RCC 7860 (cell line): ENCODE data around the gene RASAL1.

Experiments
- DNase-seq: peaks from one replicate; pipeline ENCODE4 v3.0.0-alpha.2; 2015; ENCODE audit warnings: low spot score
- FAIRE-seq: peaks from 2 replicates; lab custom pipeline; 2012; peaks lifted over from hg19 to GRCh38; lab: Jason Lieb, UNC

The RASAL1 gene, protein sequence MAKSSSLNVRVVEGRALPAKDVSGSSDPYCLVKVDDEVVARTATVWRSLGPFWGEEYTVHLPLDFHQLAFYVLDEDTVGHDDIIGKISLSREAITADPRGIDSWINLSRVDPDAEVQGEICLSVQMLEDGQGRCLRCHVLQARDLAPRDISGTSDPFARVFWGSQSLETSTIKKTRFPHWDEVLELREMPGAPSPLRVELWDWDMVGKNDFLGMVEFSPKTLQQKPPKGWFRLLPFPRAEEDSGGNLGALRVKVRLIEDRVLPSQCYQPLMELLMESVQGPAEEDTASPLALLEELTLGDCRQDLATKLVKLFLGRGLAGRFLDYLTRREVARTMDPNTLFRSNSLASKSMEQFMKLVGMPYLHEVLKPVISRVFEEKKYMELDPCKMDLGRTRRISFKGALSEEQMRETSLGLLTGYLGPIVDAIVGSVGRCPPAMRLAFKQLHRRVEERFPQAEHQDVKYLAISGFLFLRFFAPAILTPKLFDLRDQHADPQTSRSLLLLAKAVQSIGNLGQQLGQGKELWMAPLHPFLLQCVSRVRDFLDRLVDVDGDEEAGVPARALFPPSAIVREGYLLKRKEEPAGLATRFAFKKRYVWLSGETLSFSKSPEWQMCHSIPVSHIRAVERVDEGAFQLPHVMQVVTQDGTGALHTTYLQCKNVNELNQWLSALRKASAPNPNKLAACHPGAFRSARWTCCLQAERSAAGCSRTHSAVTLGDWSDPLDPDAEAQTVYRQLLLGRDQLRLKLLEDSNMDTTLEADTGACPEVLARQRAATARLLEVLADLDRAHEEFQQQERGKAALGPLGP

DNA sequence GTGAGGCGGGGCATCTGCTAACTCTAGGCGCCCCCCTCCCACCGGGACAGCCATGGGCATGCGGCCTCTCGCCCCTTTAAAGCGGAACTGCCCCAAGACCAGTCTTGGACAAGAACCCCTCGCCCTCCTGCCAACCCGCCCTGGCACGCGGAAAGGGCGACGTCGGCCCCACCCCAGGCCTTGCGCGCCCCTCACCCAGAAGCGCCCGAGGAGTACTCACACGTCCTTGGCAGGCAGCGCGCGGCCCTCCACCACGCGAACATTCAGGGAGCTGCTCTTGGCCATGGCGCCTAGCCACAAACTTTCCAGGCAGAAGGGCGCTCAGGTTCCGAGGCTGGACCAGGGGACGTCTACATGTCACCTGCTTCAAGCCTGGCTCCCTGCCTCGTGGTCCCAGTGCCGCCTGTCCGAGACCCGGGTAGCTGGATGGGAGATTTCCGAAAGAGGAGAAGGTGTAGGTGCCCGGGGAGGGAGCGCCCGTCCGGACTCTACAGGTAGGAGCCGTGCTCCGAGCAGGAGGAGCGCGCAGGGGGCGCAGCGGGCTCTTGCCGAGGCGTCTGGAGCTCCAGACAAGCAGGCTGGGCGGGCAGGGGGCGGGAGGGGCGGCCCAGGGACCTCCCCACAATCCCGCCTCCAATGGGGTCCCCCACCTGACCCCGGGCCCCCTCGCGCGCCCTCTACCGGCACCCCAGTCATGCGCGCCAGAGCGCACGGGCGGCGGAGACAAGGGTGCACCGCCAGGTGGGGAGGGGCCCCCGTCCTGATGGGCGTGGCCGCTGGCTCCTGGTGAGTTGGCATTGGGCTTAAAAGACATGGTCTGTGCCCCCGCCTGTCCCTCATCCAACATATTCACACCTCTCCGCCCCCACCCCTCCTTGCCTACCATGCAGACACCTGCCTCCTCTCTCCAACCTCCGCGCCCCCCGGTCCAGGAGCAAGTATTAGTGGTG lies at the start of gene RASAL1:
RASAL1 (minus strand) TSS at position 584 of the 950 bp plus-strand sequence; CDS start at position 285, 299 bp downstream.
- FAIRE-seq (no peak), DNase-seq (no peak)

DNA sequence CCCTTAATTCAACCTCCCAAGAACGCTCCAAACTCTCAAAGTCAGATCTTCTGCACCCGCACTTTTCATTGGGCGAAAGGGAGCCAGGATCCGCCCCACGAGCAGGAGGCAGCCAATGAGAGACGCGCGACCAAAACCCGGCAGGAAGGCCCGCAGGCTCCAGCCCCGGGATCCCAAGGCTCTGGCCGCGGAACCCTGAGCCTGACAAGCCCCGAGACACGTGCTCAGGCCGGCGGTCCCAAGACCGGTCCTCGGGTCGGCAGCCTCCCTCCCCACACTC lies 49.3 kb upstream of the RASAL1 start:
- FAIRE-seq (no peak), DNase-seq (peak; percentile 76)

DNA sequence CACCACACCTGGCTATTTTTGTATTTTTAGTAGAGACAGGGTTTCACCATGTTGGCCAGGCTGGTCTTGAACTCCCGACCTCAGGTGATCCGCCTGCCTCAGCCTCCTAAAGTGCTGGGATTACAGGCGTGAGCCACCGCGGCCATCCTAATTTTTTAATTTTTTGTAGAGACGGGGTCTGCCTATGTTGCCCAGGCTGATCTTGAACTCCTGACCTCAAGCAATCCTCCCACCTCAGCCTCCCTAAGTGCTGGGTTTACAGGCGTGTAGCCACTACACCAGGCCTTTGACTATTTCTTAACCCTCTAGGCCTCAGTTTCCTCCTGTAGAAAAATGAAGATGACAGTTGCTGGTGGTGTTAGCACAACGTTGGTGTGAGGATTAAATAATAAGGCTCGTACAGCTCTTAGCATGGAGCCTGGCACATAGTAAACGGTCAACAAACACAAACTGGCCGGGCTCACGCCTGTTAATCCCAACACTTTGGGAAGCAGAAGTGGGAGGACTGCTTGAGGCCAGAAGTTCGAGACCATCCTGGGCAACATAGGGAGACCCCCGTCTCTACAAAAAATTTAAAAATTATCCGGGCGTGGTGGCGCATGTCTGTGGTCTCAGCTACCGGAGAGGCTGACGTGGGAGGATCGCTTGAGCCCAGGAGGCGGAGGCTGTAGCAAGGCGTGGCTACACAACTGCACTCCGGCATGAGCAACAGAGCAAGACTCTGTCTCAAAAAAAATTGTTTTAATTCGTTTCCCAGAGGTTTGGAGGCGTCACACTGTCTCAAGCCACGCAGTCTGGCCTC lies 48.7 kb upstream of the RASAL1 start:
- FAIRE-seq: no peak

DNA sequence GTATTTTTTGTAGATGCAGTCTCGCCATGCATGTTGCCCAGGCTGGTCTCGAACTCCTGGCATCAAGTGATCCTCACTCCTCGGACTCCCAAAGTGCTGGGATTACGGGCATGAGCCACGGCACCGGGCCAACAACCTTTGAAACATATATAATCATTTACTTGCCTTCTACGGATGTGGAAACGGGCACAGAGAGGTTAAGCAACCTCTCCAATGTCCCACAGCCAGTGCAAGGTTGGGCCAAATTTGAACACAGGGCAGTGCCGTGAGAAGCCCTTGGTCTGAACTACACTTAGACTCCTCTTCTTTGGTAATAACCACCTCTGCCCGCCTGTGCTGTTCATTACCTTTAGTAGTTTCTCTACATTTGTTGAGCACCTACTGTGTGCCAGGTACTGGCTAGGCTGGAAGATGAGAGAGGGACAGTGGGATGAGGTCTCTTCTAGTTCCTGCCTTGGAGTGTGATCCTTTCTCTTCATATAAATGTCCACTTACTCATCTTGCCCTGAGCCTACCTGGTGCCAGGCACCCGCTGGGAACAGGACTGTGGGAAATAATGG lies 47.5 kb upstream of the RASAL1 start:
- FAIRE-seq (no peak), DNase-seq (no peak)

More for the DNA sequence above, 48.7 kb upstream of the RASAL1 start:
- no peak for DNase-seq

DNA sequence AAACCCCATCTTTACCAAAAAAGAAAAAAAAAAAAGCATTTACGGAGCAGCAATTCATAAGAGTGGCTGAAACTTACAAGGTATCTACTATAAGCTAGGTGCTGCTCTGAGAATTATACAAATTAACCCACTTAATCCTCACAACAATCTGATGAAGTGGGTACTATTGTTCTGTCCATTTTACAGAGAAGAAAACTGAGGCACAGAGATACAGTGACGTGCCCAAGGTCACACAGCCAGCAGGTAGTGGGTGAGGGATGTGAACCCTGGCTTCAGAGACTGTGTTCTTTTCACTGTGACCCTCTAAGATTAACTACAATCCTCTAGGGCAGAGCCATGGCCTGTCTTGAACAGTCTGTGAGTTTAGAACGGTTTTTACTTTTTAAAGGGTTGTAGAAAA lies 46.4 kb upstream of the RASAL1 start:
- no peak for DNase-seq
- FAIRE-seq: no peak

DNA sequence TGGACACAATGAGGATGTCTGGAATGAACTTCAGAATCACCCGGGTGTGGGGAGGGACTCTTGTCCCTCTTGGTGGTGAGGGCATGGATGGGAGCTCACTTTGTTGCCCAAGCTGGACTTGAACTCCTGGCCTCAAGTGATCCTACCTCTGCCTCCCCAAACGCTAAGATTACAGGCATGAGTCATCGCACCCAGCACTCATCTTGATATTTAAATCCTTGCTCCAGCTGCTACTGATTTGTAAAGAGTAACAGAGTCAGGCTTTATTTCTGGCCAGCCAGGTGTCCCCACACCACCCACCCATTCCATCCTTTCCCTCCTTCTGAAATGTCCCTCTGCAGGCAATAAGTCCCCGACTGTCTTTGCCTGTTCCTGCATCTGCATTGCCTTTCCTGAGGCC lies 44.8 kb upstream of the RASAL1 start:
- no peak for DNase-seq
- FAIRE-seq: no peak

DNA sequence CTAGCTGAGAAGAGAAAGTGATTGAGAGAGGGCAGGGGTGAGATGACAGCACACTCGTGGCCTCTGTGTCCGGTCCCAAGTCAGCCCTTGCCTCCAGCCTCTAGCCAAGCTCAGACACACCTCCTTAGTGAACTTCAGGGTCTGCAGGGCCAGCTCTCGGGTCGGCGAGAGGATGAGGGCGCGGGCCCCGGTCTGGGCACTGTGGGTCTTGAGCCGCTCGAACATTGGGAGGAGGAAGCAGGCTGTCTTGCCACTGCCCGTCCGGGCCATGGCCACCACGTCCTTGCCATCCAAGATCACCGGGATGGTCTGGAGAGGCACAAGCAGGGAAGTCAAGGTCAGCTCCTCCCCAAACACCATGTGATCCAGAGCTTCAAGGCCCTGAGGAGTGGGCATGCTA lies 43.5 kb upstream of the RASAL1 start:
- DNase-seq (no peak), FAIRE-seq (no peak)

DNA sequence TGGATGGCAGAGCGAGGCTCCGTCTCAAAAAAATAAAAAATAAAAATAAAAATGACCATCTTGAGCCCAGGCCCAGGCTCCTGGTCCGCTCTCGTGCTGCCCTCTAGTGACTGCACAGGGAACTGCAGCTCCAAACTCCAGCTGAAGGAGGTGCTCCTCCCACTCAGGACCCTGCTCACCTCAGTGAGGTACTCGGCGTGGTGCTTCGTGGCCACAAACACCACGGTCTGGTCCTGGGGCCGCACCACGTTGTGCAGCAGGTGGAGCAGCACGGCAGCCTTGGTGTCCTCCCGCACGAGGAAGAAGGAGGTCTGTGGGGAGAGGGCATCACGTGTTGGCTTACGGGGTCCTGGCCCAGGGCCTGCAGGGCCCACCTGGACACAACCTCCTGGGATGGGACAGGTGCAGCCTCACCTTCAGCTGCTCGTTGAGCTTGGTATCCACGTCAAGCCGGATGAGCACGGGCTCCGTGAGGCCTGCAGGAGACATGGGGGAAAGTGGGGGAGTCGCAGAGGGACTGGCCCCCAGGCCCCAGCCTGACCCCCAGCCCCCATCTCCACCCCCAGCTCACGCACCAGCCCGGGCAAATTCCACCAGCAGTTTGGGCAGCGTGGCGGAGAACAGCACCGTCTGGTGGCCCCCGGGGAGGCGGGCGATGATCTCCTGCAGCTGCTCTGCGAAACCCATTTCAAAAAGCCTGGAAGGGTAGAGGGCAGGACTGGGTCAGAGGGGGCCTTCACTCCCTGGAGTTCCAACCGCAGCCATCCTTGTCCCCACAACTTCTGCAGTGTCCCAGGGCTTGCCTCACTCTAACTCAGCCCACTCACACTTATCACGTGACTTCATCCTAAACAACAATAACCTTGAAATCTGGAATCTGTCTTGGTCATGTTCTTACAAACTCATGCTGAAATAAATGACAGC lies 39.2 kb upstream of the RASAL1 start:
- no peak for FAIRE-seq
- DNase-seq: peak; percentile 27

DNA sequence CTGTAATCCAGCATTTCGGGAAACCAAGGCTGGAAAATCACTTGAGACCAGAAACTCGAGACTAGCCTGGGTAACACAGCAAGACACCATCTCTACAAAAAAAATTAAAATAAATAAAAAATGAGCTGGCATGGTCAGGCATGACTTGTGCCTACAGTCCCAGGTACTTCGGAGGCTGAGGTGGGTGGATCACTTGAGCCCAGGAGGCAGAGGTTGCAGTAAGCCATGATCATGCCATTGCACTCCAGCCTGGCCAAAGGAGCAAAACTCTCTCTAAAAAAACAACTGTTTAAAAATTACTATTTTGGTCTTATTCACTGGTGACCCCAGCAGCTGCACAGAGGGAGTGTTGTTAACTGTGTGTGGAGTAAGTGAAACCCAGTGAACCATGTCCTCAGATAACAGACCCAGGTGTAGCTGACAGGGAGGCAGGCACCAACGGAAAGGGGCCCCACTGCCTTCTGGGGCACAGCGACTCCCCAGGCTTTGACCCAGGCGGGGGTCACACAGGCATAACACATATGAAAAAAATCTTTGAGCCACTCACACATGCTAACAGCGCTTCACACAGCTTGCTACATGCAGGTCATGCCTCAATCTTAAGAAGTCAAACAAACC lies 37.6 kb upstream of the RASAL1 start:
- no peak for FAIRE-seq
- DNase-seq: no peak

DNA sequence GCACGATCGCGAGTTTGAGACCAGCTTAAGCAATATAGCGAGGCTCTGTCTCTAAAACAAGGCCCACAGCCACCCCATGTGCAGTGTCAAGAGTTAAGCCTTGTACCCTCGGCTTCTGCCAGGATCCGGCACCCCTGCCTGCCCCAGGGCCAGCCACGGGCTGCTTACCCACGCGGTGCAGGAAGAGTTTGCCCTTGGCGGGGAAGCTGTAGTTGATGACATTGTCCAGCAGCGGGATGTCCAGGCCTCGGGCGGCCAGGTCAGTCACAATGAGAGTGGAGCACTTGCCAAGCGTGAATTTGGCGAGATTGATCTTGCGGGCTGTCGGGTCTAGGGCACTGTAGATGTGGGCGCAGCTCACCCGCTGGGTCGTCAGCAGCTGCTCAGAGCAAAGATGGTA lies 36.6 kb upstream of the RASAL1 start:
- FAIRE-seq (no peak), DNase-seq (no peak)

DNA sequence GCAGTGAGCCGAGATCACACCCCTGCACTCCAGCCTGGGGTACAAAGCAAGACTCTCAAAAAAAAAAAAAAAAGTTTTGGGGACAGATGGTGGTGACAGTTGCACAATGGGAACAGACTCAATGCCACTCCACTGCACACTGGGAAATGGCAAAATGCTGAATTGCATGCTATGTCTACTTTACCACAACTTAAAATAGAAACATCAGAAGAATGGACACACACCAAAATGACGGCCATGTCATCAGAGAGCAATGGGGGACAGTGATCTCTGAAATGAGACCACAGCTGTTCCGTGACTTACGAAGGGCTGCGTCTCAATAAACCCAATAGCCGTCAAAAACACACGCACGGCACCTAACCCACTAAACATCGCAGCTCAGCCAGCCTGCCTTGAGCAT lies 36.0 kb upstream of the RASAL1 start:
- DNase-seq (no peak), FAIRE-seq (no peak)

DNA sequence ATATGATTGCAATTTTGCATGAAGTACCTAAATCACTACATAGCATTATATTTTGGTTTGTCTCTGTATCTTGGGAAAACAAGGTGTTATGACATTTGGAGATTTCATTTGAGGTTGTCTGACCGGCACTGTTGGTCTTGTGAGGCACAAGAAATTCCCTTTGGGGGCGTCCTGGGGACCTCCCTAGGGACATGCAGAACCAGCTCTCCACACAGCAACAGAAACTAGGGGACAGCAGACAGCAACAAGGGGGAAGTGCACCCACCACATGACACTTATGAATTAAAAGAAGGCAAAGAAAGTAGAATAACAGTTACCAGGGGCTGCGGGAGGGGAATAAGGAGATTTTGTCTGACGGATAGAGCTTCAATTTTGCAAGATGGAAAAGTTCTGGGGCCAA lies 35.4 kb upstream of the RASAL1 start:
- no peak for DNase-seq

DNA sequence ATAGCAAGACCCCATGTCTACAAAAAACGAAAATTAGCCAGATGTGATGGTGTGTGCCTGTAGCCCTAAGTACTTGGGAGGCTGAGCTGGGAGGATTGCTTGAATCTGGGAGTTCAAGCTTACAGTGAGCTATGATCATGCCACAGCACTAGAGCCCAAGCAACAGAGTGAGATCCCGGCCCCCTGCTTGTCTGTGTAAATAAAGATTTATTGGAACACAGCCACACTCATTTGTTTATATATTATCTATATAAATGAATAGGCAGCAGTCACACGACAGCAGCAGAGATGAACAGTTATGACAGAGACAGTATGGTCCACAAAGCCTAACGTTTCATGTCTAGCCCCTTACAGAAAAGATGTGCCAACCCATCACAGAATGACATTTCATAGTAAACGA lies 34.9 kb upstream of the RASAL1 start:
- FAIRE-seq: no peak
- DNase-seq: no peak

More for the DNA sequence above, 35.4 kb upstream of the RASAL1 start:
- no peak for FAIRE-seq

DNA sequence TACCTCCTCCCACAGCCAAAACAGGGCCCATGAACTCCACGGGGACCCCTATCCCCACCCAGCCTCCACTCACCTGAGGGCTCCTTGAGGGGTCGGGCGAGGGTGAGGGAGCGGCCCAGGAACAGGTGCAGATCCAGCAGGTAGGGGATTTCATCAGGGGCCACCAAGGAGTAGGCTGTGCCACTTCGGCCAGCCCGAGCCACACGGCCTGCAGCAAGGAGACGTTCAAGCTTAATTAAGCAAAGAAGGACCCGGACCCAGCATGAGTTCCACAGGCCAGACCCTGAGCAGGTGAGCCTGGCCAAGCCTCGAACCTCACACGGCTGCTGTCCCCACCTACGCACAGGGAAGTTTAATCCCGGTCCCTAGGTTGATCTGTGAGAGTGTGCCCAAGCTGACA lies 34.1 kb upstream of the RASAL1 start:
- no peak for DNase-seq
- FAIRE-seq: no peak

DNA sequence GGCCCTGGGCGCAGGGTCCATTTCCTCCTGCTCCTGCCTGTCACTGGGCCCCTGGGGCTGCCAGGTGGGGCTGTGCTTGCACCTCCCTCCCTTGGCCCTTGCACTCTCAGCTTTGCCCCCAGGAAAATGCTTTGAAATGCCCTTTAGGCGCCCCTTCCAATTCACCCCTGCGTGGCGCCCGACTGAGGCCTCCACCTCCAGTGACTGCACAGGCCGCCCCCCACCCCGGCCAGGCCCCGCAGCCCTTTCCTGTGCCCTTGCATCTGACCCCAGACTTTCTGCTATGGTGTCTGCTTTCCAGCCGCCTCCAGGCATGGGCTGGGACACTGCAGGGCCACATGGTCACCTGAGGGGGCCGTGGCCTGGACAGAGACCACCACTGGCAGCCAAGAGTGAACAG lies 32.3 kb upstream of the RASAL1 start:
- no peak for DNase-seq
- no peak for FAIRE-seq

DNA sequence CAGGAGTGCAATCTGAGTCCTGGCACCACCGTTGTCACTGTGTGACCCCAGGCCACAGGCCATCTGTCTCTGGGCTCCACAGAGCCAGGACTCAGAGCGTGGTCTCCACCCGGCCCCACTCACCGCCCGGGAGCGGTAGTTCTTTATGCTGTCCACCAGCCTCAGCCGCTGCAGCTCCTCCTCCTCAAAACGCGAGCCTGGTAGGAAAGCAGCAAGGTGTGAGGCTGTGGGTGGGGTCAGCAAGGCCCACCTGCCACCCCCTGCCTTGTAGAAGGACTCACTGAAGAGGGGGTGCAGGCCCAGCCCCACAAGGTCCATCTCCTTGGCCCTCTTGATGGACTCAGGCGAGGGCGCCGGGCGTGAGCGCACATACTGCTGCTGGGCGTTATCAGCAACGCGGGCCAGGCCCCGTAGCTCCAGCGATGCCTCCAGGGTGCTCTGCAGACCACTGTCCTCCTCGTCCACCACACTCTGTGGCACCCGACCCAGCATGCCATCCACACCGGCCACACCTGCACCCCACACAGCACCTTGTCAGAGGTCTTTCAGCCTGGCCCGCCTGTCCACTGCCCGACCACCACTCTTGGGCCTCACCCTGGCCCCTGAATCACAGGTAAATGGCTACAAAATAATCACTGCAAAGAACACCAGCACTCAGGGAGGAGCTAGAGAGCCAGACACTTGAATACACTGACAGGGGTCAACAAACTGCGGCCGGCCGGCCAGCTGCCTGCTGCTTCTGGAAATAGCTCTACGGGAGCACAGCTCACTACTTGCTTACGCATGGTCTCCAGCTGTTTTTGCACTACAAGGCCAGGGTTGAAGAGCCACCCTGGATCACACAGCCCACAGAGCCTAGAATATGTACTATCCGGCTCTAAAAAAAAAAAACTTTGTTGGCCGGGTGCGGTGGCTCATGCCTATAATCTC lies 30.2 kb upstream of the RASAL1 start:
- DNase-seq (no peak), FAIRE-seq (no peak)

DNA sequence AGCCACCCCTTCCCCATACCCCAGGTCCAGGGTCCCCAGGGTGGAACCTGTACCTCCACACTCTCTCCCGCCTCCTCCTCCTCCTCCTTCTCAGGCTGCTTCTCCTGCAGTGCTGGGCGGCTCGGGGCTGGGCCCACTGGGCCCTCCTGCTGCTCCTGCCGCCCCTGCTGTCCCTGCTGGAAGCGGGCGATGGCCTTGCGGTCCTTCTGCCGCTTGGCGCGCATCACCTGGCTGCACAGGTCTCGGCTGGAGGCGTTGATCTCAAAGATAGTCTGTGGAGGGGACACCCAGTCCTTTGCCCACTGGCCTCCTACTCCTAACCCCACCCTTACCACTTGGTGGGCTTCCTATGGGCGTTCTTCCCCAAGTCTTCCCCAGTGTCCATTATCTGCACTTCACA lies 28.5 kb upstream of the RASAL1 start:
- DNase-seq (no peak), FAIRE-seq (no peak)

DNA sequence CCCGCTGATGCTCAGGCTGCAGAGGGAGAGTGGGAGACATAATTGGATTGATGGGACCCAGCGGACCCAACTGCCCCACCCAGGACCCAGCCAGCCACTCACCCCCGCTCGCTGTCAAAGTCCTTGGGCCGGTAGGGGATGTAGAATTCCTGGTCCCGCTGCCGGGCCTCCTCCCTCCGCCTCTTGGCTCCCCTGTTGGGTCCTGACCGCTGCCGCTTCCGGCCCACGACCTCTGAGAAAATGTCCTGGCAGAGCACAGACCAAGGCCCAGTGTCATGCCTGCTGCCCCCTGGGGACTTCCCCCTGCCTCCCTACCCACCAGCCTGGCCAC lies 27.4 kb upstream of the RASAL1 start:
- DNase-seq: no peak
- FAIRE-seq: no peak
